HCT116 (cell line): ENCODE results near the gene XPO4. TPM values are rescaled to one million over a fixed set of nuclear protein-coding genes. Genes with fewer than 3 reads are reported as not detected.

Source experiments
- ATAC-seq: fragments of 200-7000 bp; cut with Tn5 transposase; 2 replicates; pipeline ENCODE4 v1.9.1; 2020; ENCODE audit warnings: mild to moderate bottlenecking, moderate library complexity
- BruUV-seq: library from RNA; stranded (reverse); fragments of 400-500 nt; replicated peaks from 2 replicates; lab custom pipeline; 2021; lab: Mats Ljungman, UMichigan
- CTCF ChIA-PET: fragments of 300-600 bp; sonication (Branson Sonifier 250); formaldehyde crosslinking; loops from one replicate; lab custom pipeline; 2021; ENCODE audit warnings: antibody characterized with exemption; lab: Charles Lee
- POLR2A ChIA-PET: fragments of 300-600, 350-600 bp; sonication (Branson Sonifier 250); formaldehyde crosslinking; loops from one replicate; lab custom pipeline; 2021; ENCODE audit warnings: antibody characterized with exemption; lab: Charles Lee
- RAD21 ChIA-PET, 2 experiments: fragments of 300-600 bp; sonication (Branson Sonifier 250); formaldehyde crosslinking; loops; one replicate each; lab custom pipeline; 2023; ENCODE audit warnings: low total read pairs in 2 of 2; ENCODE audit not compliant: uncharacterized antibody in 2 of 2, unreplicated experiment in 2 of 2, low non-redundant PET in 1 of 2; lab: Charles Lee
- DNase-seq: peaks from one replicate; pipeline ENCODE4 v3.0.0-alpha.2; 2010; ENCODE audit warnings: low read depth, low spot score
- H2AFZ ChIP-seq: fragments of 200-600 bp; shearing (Covaris generic), sonication (generic); 2 replicates; pipeline ENCODE4 v1.6.1; 2017; ENCODE audit warnings: low read depth, mixed run types, mixed read lengths, antibody characterized with exemption, low read length; ENCODE audit not compliant: poor library complexity, severe bottlenecking
- H3K27ac ChIP-seq: 2 replicates; pipeline ENCODE4 v1.5.1; 2012; ENCODE audit warnings: low read depth, low read length
- H3K27me3 ChIP-seq: fragments of 200-600 bp; sonication (generic); 2 replicates; pipeline ENCODE4 v1.6.1; 2016; ENCODE audit warnings: mixed run types, low read length, mixed read lengths; ENCODE audit not compliant: insufficient read depth
- H3K36me3 ChIP-seq, 2 experiments: fragments of 200-500 bp in 1 of 2; fragments of 200-600 bp in 1 of 2; sonication (Bioruptor generic) in 1 of 2; sonication (generic) in 1 of 2; 2 replicates each; pipeline versions ENCODE4 v1.5.1 to v1.6.1; 2014 to 2016; ENCODE audit warnings: low read length in 2 of 2, inconsistent platforms in 1 of 2, mixed read lengths in 1 of 2, mixed run types in 1 of 2; ENCODE audit not compliant: insufficient read depth in 2 of 2, control insufficient read depth in 1 of 2
- H3K4me1 ChIP-seq, 2 experiments: fragments of 200-600 bp in 1 of 2; sonication (generic) in 1 of 2; 2 replicates each; pipeline versions ENCODE4 v1.5.1 to v1.6.1; 2012 to 2017; ENCODE audit warnings: low read length in 2 of 2, inconsistent platforms in 1 of 2, mild to moderate bottlenecking in 1 of 2, mixed read lengths in 1 of 2, mixed run types in 1 of 2, moderate library complexity in 1 of 2; ENCODE audit not compliant: insufficient read depth in 2 of 2, control insufficient read depth in 1 of 2
- H3K4me2 ChIP-seq: fragments of 200-600 bp; sonication (generic); 2 replicates; pipeline ENCODE4 v1.6.1; 2017; ENCODE audit warnings: mixed run types, low read length, mixed read lengths
- H3K4me3 ChIP-seq, 2 experiments: fragments of 200-600 bp in 1 of 2; sonication (generic) in 1 of 2; replicated peaks in 1 of 2; 2 replicates each; pipeline ENCODE4 v1.5.1; 2011 to 2016; ENCODE audit warnings: low read length in 2 of 2, control low read depth in 1 of 2, low read depth in 1 of 2, mild to moderate bottlenecking in 1 of 2, mixed read lengths in 1 of 2, mixed run types in 1 of 2
- H3K79me2 ChIP-seq: fragments of 200-600 bp; sonication (generic); 2 replicates; pipeline ENCODE4 v1.6.1; 2017; ENCODE audit warnings: mild to moderate bottlenecking, mixed run types, low read length, moderate library complexity, mixed read lengths; ENCODE audit not compliant: insufficient read depth
- H3K9ac ChIP-seq: fragments of 200-600 bp; sonication (generic); 2 replicates; pipeline ENCODE4 v1.6.1; 2016; ENCODE audit warnings: low read length, mixed read lengths
- H3K9me2 ChIP-seq: fragments of 200-600 bp; sonication (generic), shearing (Covaris generic); 2 replicates; pipeline ENCODE4 v1.6.1; 2017; ENCODE audit warnings: mixed run types, mild to moderate bottlenecking, moderate library complexity; ENCODE audit not compliant: insufficient read depth
- H3K9me3 ChIP-seq, 2 experiments: fragments of 200-500 bp in 1 of 2; fragments of 200-600 bp in 1 of 2; sonication (Bioruptor generic) in 1 of 2; sonication (generic) in 1 of 2; 2 replicates each; pipeline ENCODE4 v1.6.1; 2014 to 2017; ENCODE audit warnings: low read length in 2 of 2, mixed read lengths in 2 of 2, inconsistent platforms in 1 of 2, low read depth in 1 of 2, mild to moderate bottlenecking in 1 of 2, mixed run types in 1 of 2, moderate library complexity in 1 of 2; ENCODE audit not compliant: control insufficient read depth in 1 of 2, insufficient read depth in 1 of 2
- H4K20me1 ChIP-seq: fragments of 200-600 bp; sonication (generic), shearing (Covaris generic); 2 replicates; pipeline ENCODE4 v1.6.1; 2017; ENCODE audit warnings: mixed run types, mild to moderate bottlenecking, moderate library complexity; ENCODE audit not compliant: insufficient read depth
- CEBPB ChIP-seq: IDR thresholded peaks from 2 replicates; pipeline ENCODE4 v1.6.1; 2012; ENCODE audit warnings: low read depth
- MAX ChIP-seq: IDR thresholded peaks from 2 replicates; pipeline ENCODE4 v1.6.1; 2012
- REST ChIP-seq: IDR thresholded peaks from 2 replicates; pipeline ENCODE4 v1.6.1; 2012; ENCODE audit warnings: low read depth
- ZBTB33 ChIP-seq: IDR thresholded peaks from 2 replicates; pipeline ENCODE4 v1.6.1; 2011; ENCODE audit warnings: mild to moderate bottlenecking, low read length, moderate library complexity; ENCODE audit not compliant: insufficient replicate concordance; ENCODE audit errors: extremely low read depth
- intact Hi-C: fragments of 100-400 bp; cut with micrococcal nuclease; formaldehyde crosslinking; loops from 2 replicates; pipeline ENCODE4 v1.10.0; 2022
- total RNA-seq: library from RNA; stranded (reverse); gene quantifications from one replicate; pipeline ENCODE4 v1.2.1, GENCODE V29; 2021; ENCODE audit not compliant: unreplicated experiment
- TF ChIP-seq, protein P1 (sequence below), 3 experiments: fragments of 200-600 bp in 1 of 3; sonication (generic) in 1 of 3; IDR thresholded peaks in 2 of 3; conservative IDR thresholded peaks in 1 of 3; 2 replicates each; pipeline ENCODE4 v1.5.1; 2012 to 2017; ENCODE audit warnings: low read depth in 2 of 3, low read length in 2 of 3, antibody characterized with exemption in 1 of 3, borderline replicate concordance in 1 of 3, control low read depth in 1 of 3, mild to moderate bottlenecking in 1 of 3, mixed read lengths in 1 of 3, mixed run types in 1 of 3, moderate library complexity in 1 of 3; ENCODE audit not compliant: insufficient read depth in 1 of 3

The XPO4 gene
- total RNA-seq, 1 experiment from 2014 or later: 29.7 TPM

DNA sequence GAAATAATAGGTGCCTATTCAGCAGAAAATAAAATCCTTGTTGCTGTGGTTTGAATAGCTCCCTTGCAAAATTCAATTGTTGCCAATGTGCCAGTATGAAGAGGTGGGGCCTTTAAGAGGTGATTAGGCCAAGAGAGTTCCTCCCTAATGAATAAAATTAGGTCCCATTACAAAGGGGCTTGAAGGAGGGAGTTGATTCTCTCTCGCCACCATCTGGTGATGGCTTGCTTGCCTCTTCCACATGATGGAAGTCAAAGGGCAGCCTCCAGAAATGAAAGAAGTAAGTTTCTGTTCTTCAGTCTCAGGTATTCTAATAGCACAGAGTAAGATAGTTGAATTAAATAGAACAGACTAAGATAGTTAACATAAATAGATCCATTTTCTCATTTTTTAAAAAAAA lies 125.8 kb downstream of the XPO4 start:
- BruUV-seq: no TSS peak
- no peak overlapping the region for H3K9ac ChIP-seq
- peaks cover 8 to 15% of the 10 kb centered on the region in 2 experiments; a peak in 3 of 4 replicates for H3K4me1 ChIP-seq
- H4K20me1 ChIP-seq: no peaks in the 10 kb centered on the region
- peaks cover 0 to 7% of the 10 kb centered on the region in 2 experiments; a peak in 1 of 4 replicates for H3K36me3 ChIP-seq
- POLR2A ChIA-PET: no interaction called here
- no peak for DNase-seq
- H3K4me2 ChIP-seq: no peak overlapping the region
- intact Hi-C loops: no loop called here
- TF ChIP-seq REST: no peak
- TF ChIP-seq CEBPB: no peak
- TF ChIP-seq, protein P1, sequence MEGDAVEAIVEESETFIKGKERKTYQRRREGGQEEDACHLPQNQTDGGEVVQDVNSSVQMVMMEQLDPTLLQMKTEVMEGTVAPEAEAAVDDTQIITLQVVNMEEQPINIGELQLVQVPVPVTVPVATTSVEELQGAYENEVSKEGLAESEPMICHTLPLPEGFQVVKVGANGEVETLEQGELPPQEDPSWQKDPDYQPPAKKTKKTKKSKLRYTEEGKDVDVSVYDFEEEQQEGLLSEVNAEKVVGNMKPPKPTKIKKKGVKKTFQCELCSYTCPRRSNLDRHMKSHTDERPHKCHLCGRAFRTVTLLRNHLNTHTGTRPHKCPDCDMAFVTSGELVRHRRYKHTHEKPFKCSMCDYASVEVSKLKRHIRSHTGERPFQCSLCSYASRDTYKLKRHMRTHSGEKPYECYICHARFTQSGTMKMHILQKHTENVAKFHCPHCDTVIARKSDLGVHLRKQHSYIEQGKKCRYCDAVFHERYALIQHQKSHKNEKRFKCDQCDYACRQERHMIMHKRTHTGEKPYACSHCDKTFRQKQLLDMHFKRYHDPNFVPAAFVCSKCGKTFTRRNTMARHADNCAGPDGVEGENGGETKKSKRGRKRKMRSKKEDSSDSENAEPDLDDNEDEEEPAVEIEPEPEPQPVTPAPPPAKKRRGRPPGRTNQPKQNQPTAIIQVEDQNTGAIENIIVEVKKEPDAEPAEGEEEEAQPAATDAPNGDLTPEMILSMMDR (IDR thresholded peaks at IDR 0.05 in 2 of 3, conservative IDR thresholded peaks at IDR 0.05 in 1 of 3; ENCODE audit: borderline replicate concordance in 1 of 3, insufficient read depth in 1 of 3, low read depth in 2 of 3, low read length in 2 of 3): 0 out of 6 replicates have a peak, but pooled peaks of 1 of the 3 experiments have one; percentile 18
- TF ChIP-seq ZBTB33: no peak
- no peak for TF ChIP-seq MAX
- TF ChIP-seq, all 23 proteins: peak for 1
- Histone ChIP-seq H3K79me2 (peaks cover 15% of the 10 kb centered on the region), H3K4me3 (no peak overlapping the region), H3K27ac (no peak overlapping the region), H2AFZ (no peak overlapping the region), H3K9me2 (no peaks in the 10 kb centered on the region), H3K9me3 (no peaks in the 10 kb centered on the region), H3K27me3 (no peaks in the 10 kb centered on the region)
- RAD21 ChIA-PET: no interaction called here
- ATAC-seq: no peak
- CTCF ChIA-PET: no interaction called here
